ENCODE data around the gene TMEM170A. TPM values are rescaled to one million over a fixed set of nuclear protein-coding genes. Genes with fewer than 3 reads are reported as not detected.
"Not testable (repeated sequence)": the region's sequence is repeated elsewhere in the genome, so short reads cannot be mapped to it uniquely, and the experiment has no call there.

Gene TMEM170A
- total RNA-seq, 2 donors from 2014 or later: 22.6 to 30.8 TPM

DNA sequence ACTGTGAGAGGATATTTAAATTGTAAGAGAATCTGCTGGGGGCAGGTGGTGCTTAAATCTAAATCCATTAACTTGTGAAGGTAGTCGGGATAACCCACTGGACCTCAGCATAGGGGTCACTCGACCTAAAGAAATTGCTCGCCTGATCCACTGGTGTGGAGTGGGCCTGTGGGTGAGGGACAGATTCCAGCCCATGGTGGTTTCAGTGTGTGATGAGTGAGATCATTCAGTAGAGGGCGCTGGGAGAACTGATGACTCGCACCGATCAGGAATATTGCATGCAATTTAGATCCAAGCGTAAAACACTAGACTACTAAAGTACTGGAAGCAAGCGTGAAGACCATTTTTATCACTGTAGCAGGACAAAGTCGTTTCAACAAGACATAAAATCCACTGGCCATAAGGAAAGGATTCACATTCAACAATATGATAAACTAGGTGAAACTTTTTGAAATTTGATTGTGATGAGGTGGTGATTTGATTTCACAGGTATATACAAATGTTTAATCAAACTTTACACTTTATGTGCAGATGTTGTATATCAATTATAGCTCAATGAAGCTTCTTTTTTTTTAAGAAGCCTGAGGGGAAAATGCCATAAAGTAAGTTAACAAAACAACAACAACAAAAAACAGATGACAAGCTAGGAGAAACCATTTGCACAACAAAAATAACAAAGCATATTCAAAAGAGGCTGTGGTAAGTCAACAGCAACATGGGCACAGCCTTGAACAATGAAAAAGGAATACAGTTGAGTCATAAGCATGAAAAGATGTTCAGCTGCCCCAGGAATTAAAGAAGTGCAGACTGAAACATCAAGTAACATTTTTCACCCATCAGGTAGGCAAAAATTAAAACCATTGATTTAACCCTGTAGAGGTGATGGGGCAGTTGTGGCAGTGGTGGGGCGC is 7.5 kb upstream of the TMEM170A start:
- H3K36me3 Mint-ChIP-seq (ENCODE audit: low read depth): no peaks in the 10 kb centered on the region
- no peaks in the 10 kb centered on the region for H3K27me3 Mint-ChIP-seq
- peaks cover 5% of the 10 kb centered on the region for H3K4me1 Mint-ChIP-seq
- no peak overlapping the region for H3K4me3 Mint-ChIP-seq
- H3K9me3 Mint-ChIP-seq: no peaks in the 10 kb centered on the region
- H3K27ac Mint-ChIP-seq: no peak overlapping the region
- peak; percentile 84 for ATAC-seq (replicated peaks)

DNA sequence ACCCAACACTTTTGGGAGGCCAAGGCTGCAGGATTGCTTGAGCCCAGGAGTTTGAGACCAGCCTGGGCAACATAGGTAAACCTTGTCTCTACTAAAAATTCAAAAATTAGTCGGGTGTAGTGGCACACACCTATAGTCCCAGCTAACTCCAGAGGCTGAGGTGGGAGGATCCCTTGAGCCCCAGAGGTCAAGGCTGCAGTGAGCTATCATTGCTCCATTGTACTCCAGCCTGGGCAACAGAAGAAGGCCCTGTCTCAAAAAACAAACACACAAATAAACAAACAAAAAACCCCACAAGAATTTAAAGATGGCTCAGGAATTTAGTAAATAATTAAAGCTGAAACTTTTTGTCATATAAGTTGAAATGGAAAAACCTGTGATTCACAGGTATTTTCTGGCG is 2.3 kb upstream of the TMEM170A start:
- H3K36me3 Mint-ChIP-seq (ENCODE audit: low read depth): peaks cover 10% of the 10 kb centered on the region
- no peaks in the 10 kb centered on the region for H3K9me3 Mint-ChIP-seq
- no peak for ATAC-seq (replicated peaks)
- no peaks in the 10 kb centered on the region for H3K27me3 Mint-ChIP-seq
- H3K4me3 Mint-ChIP-seq: no peak overlapping the region
- H3K27ac Mint-ChIP-seq: no peak overlapping the region
- H3K4me1 Mint-ChIP-seq: peaks cover 13% of the 10 kb centered on the region

DNA sequence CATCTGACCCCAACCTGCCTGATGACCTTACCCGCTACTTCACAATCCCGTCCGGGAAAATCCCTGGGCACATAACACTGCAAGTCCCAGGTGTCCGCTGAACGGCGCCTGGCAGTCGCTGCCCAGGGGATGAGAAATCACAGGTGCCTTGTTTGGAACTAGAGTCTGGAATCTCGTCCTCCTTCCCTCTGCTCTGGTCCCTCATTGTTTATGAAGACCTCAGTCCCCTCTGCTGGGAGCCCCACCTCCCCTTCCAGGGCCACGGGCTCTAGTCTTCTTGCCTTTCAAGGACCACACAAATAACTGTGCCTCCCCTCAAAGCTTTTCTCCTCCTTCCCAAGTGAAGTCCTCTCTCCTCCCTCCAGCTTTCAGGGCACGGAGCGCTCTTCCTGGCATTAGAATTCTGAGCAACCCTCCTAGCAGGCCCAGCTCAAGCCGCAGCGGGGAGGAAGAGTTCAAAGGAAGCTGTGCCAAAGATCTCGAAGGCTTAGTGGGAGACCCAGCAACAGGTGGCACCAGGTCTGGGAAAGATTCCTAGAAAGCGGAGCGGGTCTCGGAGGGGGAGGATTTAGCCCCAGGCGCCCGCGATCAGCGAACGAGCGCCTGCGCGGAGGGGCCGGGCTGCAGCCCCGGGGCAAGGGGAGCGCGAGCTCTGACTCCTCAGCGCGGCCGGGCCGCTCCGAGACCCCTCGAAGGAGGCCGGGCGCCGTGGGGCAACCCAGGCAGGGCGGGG is 934 bp downstream of the TMEM170A start:
- peak overlapping the region; percentile 98 for H3K4me3 Mint-ChIP-seq
- H3K36me3 Mint-ChIP-seq (ENCODE audit: low read depth): peaks cover 22% of the 10 kb centered on the region
- H3K9me3 Mint-ChIP-seq, H3K27me3 Mint-ChIP-seq: not testable (repeated sequence)
- ATAC-seq (replicated peaks): peak; percentile 4
- H3K27ac Mint-ChIP-seq: peak overlapping the region; percentile 74
- H3K4me1 Mint-ChIP-seq: peaks cover 24% of the 10 kb centered on the region

DNA sequence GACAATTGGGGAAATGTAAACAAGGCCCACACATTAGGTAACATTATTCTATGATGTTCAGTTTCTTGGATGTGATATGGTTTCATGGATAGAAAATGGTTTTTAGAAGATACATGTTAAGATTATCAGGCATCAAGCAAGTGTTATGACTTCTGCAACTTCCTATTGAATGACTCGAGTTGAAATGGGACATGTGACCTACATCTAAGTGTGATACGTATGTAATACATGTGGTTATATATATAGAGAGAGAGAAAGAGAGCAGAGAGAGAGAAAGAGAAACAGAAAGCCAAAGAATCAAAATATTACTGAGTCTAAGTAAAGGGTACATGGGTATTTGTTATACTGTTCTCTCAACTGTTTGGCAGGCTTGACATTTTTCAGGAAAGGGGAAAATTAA is 1.7 kb downstream of the TMEM170A start:
- H3K27ac Mint-ChIP-seq: peak overlapping the region; percentile 74
- H3K9me3 Mint-ChIP-seq: no peaks in the 10 kb centered on the region
- H3K27me3 Mint-ChIP-seq: no peaks in the 10 kb centered on the region
- peak overlapping the region; percentile 98 for H3K4me3 Mint-ChIP-seq
- peaks cover 22% of the 10 kb centered on the region for H3K36me3 Mint-ChIP-seq (ENCODE audit: low read depth)
- peak; percentile 13 for ATAC-seq (replicated peaks)
- peaks cover 31% of the 10 kb centered on the region for H3K4me1 Mint-ChIP-seq

DNA sequence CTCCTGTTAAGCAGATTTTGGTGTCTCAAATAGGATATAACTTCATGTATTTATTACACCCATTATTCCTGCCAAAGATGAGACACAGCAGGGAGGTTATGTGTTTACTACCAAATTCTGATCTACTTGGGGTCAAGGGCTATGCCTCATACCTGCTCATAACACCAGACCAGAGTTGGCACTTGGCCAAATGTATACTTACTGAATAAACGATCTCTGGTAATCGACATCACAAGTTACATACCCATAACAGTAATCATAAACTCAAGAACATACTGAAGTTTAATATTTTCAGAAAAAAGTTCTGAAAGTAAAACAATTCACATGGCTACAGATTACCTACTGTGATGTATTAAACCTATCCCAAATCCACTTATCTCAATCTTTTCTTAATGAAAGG is 2.9 kb downstream of the TMEM170A start:
- H3K36me3 Mint-ChIP-seq (ENCODE audit: low read depth): peaks cover 22% of the 10 kb centered on the region
- H3K9me3 Mint-ChIP-seq: no peaks in the 10 kb centered on the region
- peak overlapping the region; percentile 22 for H3K27ac Mint-ChIP-seq
- ATAC-seq (replicated peaks): no peak
- H3K4me1 Mint-ChIP-seq: peaks cover 32% of the 10 kb centered on the region
- no peaks in the 10 kb centered on the region for H3K27me3 Mint-ChIP-seq
- H3K4me3 Mint-ChIP-seq: peak overlapping the region; percentile 98

DNA sequence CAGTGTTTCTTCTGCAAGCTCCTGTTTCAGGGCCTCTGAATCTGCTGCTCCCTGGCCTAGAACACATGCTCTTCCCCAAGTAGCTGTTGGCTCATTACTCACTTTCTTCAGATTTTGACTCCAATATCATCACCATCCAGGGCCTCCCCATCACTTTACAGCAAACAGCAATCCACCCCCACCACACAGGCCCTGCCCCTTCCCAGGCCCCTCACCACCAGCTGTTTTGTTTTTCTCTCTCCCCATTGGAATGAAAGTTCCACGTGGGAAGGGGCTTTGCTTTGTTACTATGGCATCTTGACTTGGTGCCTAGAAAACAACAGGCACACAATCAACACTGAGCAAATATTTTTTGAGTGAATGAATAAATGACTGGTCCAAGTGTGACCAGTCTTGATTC is 4.0 kb downstream of the TMEM170A start:
- Mint-ChIP-seq H3K4me1 (peaks cover 32% of the 10 kb centered on the region), H3K27ac (peak overlapping the region; percentile 83), H3K36me3 (ENCODE audit: low read depth) (peaks cover 22% of the 10 kb centered on the region), H3K9me3 (no peaks in the 10 kb centered on the region), H3K4me3 (peak overlapping the region; percentile 31), H3K27me3 (no peaks in the 10 kb centered on the region)
- no peak for ATAC-seq (replicated peaks)

DNA sequence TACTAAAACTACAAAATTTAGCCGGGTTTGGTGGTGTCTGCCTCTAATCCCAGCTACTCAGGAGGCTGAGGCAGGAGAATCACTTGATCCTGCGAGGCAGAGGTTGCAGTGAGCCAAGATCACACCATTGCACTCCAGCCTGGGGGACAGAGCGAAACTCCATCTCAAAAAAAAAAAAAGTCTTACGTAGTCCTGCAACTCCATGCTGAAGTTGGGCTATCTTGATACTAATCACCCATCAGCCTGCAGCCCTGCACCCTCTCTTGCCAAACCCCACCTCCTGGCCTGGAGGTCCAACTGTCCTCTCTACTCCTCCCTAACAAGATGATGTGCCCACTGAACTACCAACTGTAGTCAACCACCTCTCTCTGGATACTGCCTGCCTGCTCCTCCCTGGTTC is 4.8 kb downstream of the TMEM170A start:
- no peak for ATAC-seq (replicated peaks)
- H3K4me1 Mint-ChIP-seq: peaks cover 28% of the 10 kb centered on the region
- H3K36me3 Mint-ChIP-seq (ENCODE audit: low read depth): peaks cover 20% of the 10 kb centered on the region
- H3K27ac Mint-ChIP-seq: peak overlapping the region; percentile 83
- no peak overlapping the region for H3K4me3 Mint-ChIP-seq
- H3K27me3 Mint-ChIP-seq: no peaks in the 10 kb centered on the region
- H3K9me3 Mint-ChIP-seq: no peaks in the 10 kb centered on the region

DNA sequence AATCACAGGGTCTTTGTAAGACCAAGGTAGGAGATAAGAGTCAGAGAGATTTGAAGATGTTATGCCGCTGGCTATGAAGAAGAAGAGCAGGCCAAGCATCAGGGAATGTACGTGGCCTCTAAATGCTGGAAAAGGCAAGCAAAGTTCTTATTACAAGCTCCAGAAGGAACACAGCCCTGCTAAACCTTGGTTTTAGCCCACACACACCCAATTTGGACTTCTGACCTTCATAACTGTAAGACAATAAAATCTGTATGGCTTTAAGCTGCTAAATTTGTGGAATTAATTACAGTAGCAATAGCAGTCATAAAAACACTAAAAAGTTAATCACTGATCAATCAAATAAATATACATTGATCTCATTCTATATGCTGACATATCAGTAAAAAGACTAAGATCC is 6.0 kb downstream of the TMEM170A start:
- H3K27ac Mint-ChIP-seq: no peak overlapping the region
- no peaks in the 10 kb centered on the region for H3K9me3 Mint-ChIP-seq
- no peak overlapping the region for H3K4me3 Mint-ChIP-seq
- peaks cover 29% of the 10 kb centered on the region for H3K4me1 Mint-ChIP-seq
- ATAC-seq (replicated peaks): no peak
- H3K27me3 Mint-ChIP-seq: no peaks in the 10 kb centered on the region
- peaks cover 13% of the 10 kb centered on the region for H3K36me3 Mint-ChIP-seq (ENCODE audit: low read depth)

DNA sequence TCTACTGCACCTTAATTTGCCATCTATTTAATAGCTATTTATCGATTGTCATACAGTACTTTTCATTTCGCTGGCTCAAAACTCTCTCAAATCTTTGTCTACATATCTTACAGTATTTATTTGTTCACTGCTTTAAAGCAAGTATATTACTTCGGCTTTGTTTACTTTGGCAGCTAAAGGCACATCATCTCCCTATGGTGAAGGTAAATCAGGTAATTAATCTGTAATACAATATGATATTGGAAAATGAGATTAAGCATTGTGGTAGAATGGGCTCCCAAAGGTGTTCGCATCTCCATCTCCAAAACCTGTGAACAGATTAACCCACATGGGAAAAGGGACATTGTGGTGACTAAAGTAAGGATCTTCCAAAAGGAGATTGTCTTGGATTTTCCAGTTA is 6.5 kb downstream of the TMEM170A start:
- Mint-ChIP-seq H3K27me3 (no peaks in the 10 kb centered on the region), H3K4me1 (peaks cover 33% of the 10 kb centered on the region), H3K4me3 (no peak overlapping the region), H3K36me3 (ENCODE audit: low read depth) (peaks cover 12% of the 10 kb centered on the region), H3K9me3 (no peaks in the 10 kb centered on the region), H3K27ac (no peak overlapping the region)
- ATAC-seq (replicated peaks): no peak

DNA sequence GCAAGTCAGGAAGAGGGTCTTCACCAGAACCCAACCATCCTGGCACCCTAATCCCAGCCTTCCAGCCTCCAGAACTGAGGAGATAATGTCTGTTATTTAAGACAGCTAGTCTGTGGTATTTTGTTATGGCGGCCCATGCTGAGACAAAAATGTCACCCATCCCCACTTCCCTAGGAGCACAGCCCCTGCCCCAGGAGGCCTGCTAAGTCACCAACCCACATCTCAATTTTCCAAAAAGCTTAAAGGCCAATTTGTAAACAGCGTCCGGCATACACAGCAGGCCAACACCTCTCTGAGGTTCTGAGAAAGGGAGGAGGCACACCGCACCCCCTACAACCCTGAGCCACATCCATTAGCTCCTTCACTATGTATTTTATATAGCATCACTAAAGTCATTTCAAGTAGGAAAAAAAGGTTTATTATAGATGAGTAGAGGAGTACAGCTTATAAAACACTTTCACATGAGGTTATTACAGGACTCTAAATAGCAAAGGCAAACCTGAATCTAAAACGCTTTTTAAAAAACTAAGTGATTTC is 6.9 kb downstream of the TMEM170A start:
- Mint-ChIP-seq H3K4me3 (no peak overlapping the region), H3K27me3 (no peaks in the 10 kb centered on the region), H3K36me3 (ENCODE audit: low read depth) (peaks cover 12% of the 10 kb centered on the region), H3K4me1 (peaks cover 33% of the 10 kb centered on the region), H3K27ac (no peak overlapping the region), H3K9me3 (no peaks in the 10 kb centered on the region)
- no peak for ATAC-seq (replicated peaks)

DNA sequence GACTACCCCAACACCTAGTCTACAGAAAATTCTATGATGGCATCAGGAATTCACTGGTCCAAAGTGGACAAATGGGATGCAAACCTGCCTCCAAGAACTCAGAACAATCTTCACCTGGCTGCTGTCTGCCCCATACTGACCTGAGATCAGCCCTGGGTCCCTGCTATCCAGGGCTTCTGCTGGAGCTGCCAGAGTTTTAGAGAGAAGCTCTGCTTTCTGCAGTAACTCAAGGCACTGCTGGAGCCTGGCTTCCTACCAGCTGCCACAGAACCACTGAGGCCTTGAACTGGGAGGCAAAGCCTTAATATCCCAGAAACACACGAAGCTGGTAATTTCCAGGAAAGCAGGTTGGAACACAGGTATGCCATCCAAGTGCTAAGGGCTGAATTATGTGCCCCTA is 7.5 kb downstream of the TMEM170A start:
- peaks cover 12% of the 10 kb centered on the region for H3K36me3 Mint-ChIP-seq (ENCODE audit: low read depth)
- H3K27me3 Mint-ChIP-seq: no peaks in the 10 kb centered on the region

DNA sequence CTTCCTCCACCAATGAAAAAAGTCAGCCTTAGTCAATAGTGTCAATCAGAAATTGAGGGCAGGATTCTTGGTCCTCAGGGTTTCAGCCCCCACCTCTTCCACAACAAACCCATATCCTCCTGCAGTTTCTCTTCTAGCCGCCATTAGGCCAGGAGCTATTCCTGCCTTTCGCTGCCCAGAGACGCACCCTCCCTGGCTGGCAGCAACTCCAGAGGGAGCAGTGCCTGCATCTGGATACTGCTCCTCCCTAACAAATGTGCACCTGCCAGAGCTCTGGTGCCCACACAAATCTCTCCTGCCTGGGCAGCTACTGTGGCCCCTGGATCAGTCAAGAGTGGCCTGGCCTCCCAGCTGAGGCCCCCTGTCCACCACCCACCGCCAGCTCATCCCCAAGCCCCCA is 8.0 kb downstream of the TMEM170A start:
- not testable (repeated sequence) for H3K9me3 Mint-ChIP-seq; H3K4me3 Mint-ChIP-seq; ATAC-seq (replicated peaks); H3K27me3 Mint-ChIP-seq
- Mint-ChIP-seq H3K36me3 (ENCODE audit: low read depth) (peaks cover 16% of the 10 kb centered on the region), H3K4me1 (peaks cover 31% of the 10 kb centered on the region), H3K27ac (peak overlapping the region; percentile 71)

More for the DNA sequence above, 7.5 kb downstream of the TMEM170A start:
- peak overlapping the region; percentile 71 for H3K27ac Mint-ChIP-seq
- H3K4me3 Mint-ChIP-seq: no peak overlapping the region
- no peak for ATAC-seq (replicated peaks)
- peaks cover 31% of the 10 kb centered on the region for H3K4me1 Mint-ChIP-seq
- no peaks in the 10 kb centered on the region for H3K9me3 Mint-ChIP-seq

DNA sequence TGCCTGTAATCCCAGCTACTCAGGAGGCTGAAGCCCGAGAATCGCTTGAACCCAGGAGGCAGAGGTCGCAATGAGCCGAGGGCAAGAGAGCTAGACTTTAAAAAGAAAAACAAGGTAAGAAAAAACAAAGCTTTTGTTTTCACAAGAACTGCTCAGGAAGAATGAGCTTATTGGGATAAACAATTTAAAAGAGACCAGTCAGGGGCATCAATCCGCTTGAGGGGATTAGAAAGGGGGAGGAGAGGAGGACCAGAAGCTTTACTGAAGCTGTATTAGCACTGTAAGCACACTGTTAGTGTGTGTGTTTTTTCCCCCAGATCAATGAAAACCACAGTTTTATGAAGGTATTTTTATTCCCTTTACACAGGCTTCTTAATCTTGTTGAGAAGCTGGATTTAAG is 8.8 kb downstream of the TMEM170A start:
- Mint-ChIP-seq H3K9me3 (no peaks in the 10 kb centered on the region), H3K27me3 (no peaks in the 10 kb centered on the region), H3K27ac (no peak overlapping the region), H3K4me1 (peaks cover 30% of the 10 kb centered on the region), H3K36me3 (ENCODE audit: low read depth) (peaks cover 22% of the 10 kb centered on the region), H3K4me3 (no peak overlapping the region)
- no peak for ATAC-seq (replicated peaks)

DNA sequence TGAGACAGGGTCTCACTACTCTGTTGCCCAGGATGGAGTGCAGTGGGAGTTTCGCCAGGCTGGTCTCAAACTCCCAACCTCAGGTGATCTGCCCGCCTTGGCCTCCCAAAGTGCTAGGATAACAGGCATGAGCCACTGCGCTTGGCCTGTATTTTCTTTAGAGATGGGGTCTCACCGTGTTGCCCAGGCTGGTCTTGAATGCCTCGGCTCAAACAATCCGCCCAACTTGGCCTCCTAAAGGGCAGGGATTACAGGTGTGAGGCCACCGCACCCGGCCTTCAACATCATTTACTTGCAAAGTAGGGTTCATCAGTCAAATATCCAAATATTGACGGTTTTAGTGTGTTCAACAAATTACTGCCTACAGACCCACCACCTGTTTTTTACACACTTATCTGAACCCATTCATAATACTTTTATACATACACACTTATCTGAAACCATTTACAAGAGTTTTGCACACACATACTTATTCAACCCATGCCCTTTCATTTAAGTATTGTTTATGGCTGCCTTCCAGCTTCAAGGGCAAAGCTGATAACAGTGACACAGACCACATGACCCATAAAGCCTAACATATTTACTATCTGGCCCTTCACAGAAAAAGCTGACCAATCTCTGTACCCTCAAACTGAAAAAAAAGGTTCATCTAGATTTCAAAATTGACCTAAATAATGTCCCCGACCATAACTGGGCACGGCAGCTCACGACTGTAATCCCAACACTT is 11.9 kb downstream of the TMEM170A start:
- no peak for ATAC-seq (replicated peaks)
- Mint-ChIP-seq H3K4me3 (no peak overlapping the region), H3K4me1 (peaks cover 10% of the 10 kb centered on the region), H3K27me3 (no peaks in the 10 kb centered on the region), H3K9me3 (no peaks in the 10 kb centered on the region), H3K36me3 (ENCODE audit: low read depth) (peaks cover 40% of the 10 kb centered on the region), H3K27ac (no peak overlapping the region)

All from activated T-helper 17 cell treated with anti-CD3 and anti-CD28 coated beads, Interleukin-2, amount 50 U/mL, for 72 hours (primary cell).